LoVo (cell line): ENCODE measurements around the gene ZNFX1.
A peak's percentile ranks its signal among the peaks of the same experiment; 100 is the strongest.

Experiments
- DNase-seq: peaks from one replicate; pipeline ENCODE4 v3.0.0-alpha.2; 2016; ENCODE audit warnings: low spot score

The ZNFX1 gene

DNA sequence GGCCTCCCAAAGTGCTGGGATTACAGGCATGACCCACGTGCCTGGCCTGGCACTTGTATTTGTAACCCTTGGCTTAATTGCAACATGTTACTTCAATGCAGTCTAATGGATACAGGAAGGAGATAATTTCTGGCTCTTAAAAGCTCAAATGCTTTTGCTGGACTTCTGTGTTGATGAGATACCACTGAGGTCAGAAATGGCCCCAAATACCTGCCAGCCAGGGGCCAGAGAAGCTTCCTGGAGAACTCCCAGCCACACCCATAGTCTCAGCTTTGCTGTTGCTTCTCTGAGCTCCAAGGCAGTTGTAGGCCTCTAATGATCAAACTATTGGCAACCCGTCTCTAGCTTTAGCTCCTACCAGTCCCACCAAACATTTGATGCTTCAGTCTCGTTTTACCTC lies 14.2 kb upstream of the ZNFX1 start:
- DNase-seq: no peak

DNA sequence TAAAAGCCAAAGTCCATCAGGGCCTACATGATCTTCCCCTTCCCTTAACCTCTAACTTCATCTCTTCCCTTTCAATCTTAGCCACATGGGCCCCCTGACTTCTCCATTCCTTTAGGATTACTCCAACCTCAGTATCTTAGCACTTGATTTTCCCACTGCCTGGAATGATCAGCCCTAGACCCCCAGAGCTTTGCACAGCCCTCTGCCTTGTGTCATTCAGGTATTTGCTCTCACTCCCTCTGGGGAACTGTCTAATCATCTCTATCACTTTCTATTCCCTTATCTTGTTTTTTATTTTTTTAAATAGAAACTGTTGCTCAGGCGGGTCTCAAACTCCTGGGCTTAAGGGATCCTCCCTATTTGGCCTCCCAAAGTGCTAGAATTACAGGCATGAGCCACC lies 13.3 kb upstream of the ZNFX1 start:
- DNase-seq: no peak

DNA sequence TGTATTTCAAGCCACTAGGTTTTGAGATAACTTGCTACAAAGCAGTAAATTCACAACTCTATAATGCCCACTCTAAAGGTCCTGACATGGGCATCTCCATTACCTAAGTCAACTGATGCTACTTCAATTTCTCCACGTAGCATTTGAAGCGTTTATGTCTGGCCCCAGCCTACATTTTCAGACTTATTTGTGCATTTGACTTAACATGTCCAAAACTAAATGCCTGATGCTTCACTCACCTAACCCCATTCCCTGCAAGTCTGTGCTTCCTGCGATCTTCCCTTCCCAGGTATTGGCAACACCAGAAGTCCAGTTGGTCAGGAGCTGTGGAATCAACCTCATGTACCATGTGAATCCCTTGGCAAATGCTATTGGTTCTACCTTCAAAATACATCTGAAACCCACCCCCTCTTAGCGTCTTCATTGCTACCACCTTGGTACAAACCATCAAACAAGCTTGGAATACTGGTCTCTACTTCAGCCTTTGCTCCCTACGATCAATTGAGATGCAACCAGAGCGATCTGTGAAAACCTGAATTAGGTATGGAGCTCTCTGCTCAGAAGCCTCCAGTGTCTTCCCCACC lies 12.8 kb upstream of the ZNFX1 start:
- no peak for DNase-seq

DNA sequence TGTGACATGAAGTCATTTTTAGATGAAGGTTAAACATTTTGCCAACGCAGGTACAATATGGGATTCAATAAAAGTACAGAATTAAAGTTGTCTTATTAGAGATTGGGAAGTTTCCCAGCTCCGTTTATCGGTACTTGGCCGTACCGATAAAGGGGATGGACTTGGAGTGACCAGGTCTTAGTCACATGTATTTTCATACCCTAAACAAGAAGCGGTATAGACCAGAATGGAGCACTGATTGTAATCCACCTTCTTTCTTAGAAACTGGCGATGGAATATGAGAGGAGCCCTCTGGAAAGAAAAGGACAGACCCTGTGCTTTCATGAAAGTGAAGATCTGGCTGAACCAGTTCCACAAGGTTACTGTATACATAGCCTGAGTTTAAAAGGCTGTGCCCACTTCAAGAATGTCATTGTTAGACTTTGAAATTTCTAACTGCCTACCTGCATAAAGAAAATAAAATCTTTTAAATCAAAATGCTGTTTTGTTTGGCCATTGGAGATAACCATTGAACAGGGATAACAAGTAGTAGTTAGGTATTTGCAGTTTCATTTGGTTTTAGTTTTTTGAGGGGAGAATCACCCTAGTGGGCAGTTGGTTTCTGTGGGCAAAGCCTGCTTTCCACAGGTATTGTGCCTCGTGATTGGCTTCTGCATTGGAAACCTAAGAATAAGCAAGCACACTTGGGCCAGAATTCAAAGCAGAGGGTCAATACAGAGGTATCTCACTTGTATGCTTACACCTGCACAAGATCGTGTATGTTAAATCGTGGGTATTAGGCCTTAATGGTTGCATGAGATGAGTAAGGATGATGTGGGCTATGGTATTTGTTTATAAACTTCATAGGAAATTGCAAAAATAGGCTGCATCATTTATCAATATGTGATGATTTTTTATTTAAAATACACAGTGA lies 11.2 kb upstream of the ZNFX1 start:
- DNase-seq: peak; percentile 37

DNA sequence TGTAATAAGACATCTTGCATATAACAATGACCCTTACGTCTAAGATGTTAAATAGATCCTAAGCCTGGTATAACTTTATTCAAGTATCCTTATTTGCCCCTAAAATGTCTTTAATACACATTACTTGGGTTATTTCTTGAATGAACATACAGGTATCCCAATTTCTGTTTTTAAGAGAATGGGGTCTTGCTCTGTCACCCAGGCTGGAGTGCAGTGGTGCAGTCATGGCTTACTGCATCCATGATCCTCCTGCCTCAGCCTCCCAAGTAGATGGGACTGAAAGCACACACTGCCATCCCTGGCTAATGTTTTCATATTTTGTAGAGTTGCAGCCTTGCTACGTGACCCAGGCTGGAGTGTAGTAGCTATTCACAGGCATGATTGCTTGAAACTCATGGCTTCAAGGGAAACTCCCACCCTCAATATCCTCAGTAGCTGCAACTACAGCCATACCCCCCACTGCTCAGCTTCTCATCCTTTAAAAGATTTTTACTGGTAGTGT lies 10.4 kb upstream of the ZNFX1 start:
- DNase-seq: no peak

DNA sequence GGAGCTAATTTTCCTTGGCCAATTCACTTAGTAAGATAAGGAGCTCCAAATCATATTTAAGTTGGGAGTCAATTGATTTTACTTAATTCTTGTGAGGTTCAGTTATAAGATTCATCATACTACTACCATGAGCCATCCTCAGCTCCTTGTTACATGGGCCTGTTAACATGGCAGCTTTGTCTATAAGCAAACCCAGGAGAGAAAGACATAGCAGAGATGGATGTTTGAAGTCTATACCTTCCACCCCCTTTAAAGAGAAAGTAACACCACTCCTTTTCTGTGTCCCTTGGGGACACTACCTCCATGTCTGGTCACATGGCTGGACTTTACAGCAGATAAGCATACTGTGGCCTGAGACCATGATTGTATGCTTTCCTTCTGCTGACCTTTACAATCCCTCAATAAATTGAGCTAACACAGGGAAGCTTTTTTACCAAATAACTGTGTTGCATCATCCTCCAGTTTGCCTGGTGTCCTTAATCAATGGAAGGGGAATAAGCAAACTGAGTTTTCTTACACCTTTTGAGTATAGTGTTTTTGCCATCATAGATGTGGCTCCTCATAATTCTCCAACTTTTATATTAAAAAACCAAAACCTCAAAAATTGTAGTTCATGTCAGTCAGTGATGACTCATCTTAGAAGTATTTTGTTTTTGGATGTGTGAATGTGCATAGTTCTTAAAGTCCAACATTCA lies 9.8 kb upstream of the ZNFX1 start:
- DNase-seq: peak; percentile 15

DNA sequence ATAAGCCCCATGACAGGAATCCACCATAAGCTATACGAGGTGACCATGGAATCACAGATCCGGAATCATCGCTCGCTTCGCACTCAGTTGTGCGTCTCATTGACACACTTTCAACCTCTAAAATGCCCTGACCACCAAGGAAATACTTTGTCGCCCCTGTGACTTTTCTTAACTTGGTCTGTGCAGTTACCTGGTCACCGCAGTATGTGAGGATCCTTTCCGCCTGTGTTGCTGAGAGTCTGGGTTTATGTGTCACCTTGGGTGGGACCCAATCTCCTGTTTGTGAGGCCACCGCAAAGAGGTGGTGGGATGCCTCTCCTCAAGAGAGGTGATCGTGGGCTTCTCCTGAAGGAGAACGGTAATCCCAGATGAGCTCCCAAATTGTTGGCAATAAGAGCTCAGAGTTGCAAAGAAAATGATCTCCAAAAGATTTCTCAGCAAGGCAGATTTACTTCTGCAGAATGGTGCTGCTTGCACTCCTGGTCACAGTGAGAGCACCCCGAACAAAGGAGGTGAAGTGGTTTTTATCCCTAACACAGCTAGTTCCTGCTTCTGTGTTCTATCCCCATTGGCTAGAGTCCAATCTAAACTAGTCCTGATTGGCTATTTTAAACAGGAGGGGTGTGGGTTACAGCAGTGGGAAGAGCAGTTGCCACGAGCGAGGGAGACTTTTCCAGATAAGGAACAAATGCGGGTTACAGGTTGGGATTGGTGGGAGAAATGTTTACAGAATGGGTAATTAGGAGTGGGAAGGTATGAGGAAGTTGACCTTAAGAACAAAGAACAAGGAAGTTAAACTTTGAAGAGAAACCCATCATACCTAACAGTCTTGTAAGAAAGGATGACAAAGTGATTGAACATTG lies 9.1 kb upstream of the ZNFX1 start:
- peak; percentile 91 for DNase-seq

DNA sequence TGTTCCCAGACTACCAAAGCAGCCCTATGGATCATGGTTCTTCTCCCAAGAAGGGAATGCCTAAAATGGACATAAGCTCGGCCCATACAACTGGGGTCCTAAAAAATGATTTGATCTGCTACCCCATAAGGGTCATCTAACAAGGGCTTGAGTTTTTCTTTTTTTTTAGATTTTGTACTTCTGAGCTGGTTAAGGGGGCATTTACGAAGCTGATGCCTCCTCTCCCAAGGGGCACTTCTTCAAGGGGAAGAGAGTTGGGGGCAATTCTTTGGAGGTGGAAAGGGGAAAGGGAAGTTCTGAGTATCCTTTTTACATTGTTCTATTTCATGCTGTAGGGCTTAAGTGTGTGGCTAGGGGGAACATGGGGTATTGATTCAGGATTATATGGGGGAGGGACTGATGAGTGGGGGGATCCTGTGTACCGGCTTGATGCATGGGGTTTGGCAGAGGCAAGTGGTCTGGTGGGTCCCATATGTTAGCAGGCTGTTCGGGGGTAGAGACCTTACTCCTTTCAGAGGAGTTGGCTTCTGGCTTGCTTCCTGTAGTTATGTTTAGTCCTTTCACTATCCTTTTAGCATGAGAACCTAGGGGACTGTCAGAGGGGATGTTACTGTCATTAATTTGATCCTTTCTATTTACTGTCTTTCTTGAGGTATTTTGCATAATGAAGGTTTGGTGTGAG lies 8.1 kb upstream of the ZNFX1 start:
- DNase-seq: no peak

DNA sequence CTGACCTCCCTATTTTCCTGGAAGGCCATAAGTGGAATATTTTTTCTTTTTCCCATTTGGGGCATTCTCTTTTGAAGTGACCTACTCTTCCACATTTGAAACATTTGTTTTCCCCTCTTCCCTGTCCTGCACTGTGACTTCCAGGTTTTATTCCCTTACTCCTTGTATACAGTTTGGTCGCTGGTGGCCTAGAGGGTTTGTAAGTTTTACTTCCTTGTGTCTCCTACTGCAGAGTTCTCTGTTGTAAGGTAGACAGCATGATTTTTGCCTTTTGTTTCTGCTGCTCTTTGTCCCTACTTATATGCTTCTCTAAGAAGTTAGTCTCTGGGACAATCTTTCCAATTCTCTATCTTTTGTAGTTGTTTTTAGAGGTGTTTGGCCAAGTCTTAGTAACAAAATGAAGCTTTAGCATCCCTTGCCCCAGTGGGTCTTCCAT lies 7.4 kb upstream of the ZNFX1 start:
- DNase-seq: no peak

DNA sequence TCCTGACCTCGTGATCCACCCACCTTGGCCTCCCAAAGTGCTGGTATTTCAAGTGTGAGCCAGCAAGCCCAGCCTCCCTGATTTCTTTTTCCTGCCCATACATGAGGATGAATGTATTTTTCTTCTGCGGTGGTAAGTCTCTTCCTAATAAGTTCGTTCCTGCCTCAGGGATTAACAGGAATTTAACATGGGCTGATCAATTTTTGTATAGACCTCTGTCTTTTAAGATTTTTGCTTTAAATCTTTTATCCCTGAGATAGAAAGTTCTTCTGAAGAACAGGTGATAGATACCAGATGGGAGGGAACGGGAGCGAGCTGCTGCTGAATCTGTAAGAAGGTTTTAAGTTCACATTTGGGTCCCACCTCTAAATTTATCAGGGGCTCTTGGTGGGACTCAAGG lies 7.0 kb upstream of the ZNFX1 start:
- DNase-seq: peak; percentile 6

DNA sequence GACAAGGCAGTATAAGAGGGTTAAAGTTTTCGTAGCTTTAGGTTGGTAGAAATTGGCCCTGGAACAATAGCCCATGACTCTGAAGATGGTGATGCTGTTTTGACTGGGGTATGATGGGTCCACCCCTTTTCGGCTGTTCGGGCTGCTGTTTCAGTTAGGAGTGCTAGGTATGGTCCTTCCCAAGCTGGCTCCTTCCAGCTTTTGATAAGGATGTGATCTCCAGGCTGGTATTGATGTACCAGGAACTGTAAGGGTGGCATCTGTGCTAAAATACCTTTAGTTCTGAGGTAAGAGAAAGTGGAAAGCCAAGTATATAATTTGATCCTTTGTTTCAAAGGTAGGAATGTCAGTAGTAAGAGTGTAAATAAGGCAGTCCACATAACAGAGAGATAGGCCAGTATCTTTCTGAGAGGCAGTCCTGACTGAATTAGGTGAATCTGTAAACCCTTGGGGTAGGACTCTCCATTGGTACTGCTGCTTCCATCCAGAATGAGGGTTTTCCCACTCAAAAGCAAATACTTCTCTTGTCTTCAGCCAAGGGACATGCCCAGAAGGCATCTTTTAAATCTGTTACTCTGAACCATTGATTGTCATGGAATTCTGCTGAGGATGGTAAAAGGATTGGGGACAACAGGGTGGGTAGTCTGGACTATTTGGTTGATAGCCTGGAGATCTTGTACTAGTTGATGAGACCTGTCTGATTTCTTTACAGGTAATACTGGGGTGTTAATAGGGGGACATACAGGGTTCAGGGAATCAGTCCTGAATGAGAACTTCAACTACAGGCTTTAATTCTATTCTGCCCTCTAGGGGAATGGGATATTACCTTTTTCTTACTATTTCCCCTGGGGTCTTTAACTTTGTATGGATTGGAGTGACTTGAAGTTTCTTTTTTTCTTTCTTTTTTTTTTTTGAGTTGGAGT lies 6.1 kb upstream of the ZNFX1 start:
- DNase-seq: peak; percentile 5

DNA sequence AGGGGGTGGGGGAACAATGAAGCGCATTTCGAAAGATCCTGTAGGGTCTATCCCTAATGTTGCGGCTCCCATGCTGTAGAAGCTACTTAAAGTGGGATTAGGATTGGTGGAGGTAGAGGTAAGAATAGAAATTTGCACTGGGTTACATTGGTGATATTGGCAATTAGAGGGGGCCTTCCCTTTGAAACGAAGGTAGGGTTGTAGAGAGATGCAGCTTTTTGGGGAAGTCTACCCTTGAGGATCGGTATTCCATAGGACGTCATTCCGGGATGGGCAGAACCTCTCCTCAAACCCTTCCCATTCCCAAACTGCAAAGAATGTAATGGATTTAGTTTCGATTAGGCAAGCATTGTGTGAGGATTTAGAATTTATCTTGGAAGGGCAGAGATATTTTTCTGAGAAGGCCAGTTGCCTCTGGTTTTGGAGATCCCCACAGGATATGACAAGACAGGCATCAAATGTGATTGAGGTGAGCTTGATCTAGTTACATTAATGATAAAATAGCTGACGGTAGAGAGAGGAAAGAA lies 5.4 kb upstream of the ZNFX1 start:
- DNase-seq: peak; percentile 2

DNA sequence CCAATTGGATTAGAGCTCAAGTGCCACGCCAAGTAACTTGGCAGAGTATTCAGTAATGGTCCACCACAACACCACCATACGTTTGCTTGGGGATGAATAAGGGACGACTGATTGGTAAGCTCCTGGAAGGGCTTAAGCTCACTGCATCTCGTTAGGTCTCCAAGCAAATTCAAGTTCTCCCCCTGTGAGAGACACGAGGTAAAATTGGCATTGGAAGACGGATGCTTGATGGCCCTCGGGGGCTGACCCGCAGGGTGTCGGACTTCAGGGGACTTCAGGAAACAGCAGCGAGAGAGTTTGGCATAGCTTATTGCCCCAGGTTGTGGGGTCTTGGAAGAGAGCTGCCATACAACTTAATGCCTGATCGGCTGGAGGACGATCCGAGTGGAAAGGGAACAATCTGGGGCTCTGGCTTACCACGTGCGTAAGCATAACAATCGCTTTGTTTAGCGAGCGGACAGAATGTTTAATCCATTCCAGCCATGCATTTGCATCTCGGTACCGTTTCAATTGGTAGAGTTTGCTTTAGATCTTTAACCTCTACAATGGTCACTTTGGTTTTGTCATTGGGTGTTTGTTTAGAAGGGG lies 4.8 kb upstream of the ZNFX1 start:
- no peak for DNase-seq

DNA sequence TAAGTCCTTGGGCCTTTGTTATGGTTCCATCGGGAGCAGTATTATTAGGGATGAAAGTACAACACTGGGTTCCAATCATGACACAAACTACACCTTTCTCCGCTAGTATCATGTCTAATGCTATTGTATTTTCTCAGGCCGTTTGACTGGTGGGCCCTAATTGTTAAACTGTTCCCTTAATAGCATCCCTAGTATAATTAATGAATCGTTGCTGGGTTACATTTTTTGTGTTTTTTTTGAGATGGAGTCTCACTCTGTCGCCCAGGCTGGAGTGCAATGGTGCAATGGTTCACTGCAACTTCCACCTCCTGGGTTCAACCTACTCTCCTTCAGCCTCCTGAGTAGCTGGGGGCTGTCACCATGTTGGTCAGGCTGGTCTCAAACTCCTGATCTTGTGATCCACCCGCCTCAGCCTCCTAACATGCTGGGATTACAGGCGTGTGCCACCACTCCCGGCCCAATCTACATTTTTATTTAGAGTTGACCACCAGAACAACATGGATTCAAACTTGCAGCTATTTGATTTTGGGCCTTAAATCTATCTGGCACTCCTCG lies 4.1 kb upstream of the ZNFX1 start:
- DNase-seq: no peak

DNA sequence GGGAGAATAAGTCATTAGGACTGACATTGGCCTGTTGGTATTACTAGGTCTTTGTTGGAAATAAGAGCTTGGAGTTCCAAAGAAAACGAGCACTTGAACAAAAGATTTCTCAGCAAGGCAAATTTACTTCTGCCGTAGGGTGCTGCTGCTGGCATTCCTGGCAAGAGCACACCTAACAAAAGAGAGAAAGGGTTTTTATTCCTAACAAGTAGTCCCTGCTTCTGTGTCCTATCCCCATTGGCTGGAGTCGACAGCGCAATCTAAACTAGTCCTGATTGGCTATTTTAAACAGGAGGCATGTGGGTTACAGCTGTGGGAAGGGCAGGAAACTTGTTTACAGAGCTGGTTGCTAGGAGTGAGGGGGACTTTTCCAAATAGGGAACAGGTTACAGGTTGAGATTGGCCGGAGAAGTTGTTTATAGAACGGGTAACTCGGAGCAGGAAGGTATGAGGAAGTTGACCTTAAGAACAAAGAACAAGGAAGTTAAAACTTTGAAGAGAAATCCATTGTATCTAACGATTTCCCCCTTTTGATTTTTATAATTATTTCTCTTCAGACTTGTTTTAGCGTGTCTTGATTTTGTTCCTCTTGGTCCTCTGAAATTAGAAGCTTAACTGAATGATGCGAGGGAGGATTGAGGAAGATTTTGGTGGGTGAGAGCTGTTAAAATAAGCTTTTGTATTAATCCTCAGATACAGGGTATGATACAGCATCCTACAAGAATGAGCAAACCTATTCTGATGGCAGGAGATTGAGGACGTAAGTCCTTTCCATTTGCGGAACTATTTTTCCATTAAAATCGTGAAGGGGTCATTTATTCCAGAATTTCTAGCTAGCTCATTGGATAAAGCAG lies 3.4 kb upstream of the ZNFX1 start:
- peak; percentile 73 for DNase-seq

DNA sequence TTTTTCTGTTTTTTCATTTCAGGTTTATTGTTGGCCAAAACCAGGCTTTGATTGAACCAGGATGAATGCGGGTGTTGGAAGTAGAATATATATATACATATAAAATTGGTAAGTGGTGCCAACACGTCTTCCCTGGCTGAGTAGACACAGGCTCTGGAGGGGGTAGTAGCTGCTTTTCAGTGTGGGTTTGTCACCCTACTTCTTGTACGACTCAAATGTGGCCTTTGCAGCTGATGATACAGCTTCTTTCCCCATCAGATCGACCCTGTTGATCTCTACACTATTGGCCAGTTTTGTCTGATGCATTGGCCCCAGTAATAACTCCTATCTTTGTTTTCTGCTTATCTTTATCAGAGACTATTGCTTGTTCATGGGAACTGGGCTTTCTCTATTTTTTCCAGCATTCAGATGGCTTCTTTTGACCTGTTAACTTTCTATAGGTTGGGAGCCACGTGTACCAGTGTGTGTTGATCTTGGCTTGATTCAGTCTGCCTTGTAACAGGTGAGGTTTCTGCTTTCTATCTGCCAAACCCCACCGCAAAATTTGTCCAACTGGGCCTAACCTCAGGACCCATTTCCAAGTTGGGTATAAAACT lies 2.7 kb upstream of the ZNFX1 start:
- peak; percentile 8 for DNase-seq

DNA sequence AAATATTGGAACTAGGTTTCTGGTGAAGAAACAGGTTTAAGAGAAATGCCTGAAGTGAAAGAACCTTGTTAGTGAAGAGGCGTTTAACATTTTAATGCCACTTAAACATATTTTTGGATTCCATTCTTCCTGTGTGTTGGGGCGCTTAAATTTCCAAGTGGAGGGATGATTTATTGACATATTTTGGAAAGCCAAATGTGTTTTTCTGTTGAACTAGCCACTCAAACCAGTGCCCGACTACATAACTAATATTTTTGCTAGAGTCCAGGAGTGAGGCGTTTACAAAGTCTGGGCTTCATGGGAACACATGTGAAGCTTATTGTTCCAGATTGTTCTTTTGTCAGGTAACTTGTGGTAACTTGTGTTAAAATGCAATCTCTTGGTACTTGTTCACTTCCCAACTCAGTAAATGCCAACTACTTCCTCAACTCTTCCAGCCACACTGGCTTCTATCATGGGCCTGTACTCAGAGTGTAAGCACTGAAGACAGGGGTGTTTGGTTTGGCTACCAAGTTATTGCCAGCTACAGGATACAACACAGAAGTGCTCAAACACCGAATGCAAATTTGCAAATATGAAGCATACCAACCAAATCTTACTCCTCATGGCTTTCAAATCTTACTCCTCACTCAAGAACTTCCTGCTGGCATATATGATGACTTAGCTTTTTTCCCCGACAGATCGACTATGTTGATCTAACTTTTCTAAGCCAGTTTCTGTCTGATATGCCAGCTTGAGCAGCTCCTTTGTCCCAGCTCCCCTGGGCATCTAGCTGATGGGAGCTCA lies 2.0 kb upstream of the ZNFX1 start:
- DNase-seq: peak; percentile 19
